ENCODE results near the gene CCL18.
"Not testable (repeated sequence)": the region's sequence is repeated elsewhere in the genome, so short reads cannot be mapped to it uniquely, and the experiment has no call there.

DNA sequence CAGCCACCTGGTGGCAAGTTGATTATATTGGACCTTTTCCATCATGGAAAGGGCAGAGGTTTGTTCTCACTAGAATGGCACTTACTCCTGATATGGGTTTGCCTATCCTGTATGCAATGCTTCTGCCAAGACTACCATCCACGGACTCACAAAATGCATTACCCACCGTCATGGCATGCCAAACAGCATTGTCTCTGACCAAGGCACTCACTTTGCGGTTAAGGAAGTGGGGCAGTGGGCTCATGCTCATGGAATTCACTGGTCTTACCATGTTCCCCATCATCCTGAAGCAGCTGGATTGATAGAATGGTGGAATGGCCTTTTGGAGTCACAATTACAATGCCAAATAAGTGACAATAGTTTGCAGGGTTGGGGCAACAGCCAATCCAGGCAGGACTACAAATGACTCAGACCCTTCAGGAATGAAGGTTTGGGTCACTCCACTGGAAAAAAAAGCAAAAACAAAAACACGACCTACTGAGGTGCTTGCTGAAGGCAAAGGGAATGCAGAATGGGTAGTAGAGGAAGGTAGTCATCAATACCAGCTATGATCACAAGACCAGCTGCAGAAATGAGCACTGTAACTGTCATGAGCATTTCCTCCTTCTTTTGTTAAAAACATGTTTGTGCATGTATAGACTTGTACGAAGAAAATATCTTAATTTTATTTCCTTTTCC, 51.0 kb downstream of the CCL18 start:
- TF ChIP-seq, protein P1, sequence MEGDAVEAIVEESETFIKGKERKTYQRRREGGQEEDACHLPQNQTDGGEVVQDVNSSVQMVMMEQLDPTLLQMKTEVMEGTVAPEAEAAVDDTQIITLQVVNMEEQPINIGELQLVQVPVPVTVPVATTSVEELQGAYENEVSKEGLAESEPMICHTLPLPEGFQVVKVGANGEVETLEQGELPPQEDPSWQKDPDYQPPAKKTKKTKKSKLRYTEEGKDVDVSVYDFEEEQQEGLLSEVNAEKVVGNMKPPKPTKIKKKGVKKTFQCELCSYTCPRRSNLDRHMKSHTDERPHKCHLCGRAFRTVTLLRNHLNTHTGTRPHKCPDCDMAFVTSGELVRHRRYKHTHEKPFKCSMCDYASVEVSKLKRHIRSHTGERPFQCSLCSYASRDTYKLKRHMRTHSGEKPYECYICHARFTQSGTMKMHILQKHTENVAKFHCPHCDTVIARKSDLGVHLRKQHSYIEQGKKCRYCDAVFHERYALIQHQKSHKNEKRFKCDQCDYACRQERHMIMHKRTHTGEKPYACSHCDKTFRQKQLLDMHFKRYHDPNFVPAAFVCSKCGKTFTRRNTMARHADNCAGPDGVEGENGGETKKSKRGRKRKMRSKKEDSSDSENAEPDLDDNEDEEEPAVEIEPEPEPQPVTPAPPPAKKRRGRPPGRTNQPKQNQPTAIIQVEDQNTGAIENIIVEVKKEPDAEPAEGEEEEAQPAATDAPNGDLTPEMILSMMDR (conservative IDR thresholded peaks at IDR 0.05; ENCODE audit: low read depth, low read length), result not testable (repeated sequence)
- not testable (repeated sequence) for TF ChIP-seq EZH2 (IDR thresholded peaks at IDR 0.05; ENCODE audit: borderline replicate concordance, low read depth, low read length, poor library complexity, severe bottlenecking)

All from A673 (cell line).